Subcutaneous preadipocyte (primary cell): ENCODE data around the gene TSPY4. TPM values are rescaled to one million over a fixed set of nuclear protein-coding genes. Genes with fewer than 3 reads are reported as not detected.

Source experiments
- small RNA-seq: library from RNA; depleted of rRNA; stranded (forward); fragments of <200 nt; gene quantifications from one replicate; pipeline ENCODE3, GENCODE V24; 2012
- total RNA-seq: library from RNA; depleted of rRNA; stranded (reverse); fragments of >200 nt; gene quantifications from 2 replicates; pipeline ENCODE4 v1.2.3, GENCODE V29; 2012

TSPY4 gene
- not detected in 2 replicates for total RNA-seq

GRCh38 chrY:9337164-9337563 is at the start of gene TSPY4:
Gene TSPY4, plus strand, starts transcription at chrY:9337464. Its CDS starts 46 bp downstream, at chrY:9337510.

GRCh38 chrY:9357497-9357896 is 20.2 kb downstream of the TSPY4 start, which contains the start of gene TSPY8:
Gene TSPY8, plus strand, starts transcription at chrY:9357797. Its CDS starts 46 bp downstream, at chrY:9357843.

Small RNA genes lying within 50 kb of the gene (small RNA-seq; reads per million reads assigned to genes)
- gene AC006158.1: not detected

Other genes starting within 250 kb of the TSPY4 start
- gene TSPY8, start 20.3 kb downstream of the TSPY4 start, total RNA-seq: not detected in 2 replicates
- gene TSPY3, start 61.0 kb downstream of the TSPY4 start, total RNA-seq: not detected in 2 replicates
- not detected in 2 replicates for gene TSPY1, start 129.5 kb downstream of the TSPY4 start, total RNA-seq
- gene TSPY9, start 149.8 kb downstream of the TSPY4 start, total RNA-seq: not detected in 2 replicates
- not detected in 2 replicates for gene TSPY10, start 190.4 kb downstream of the TSPY4 start, total RNA-seq